Measurements from ENCODE around the gene RXRB.

DNA sequence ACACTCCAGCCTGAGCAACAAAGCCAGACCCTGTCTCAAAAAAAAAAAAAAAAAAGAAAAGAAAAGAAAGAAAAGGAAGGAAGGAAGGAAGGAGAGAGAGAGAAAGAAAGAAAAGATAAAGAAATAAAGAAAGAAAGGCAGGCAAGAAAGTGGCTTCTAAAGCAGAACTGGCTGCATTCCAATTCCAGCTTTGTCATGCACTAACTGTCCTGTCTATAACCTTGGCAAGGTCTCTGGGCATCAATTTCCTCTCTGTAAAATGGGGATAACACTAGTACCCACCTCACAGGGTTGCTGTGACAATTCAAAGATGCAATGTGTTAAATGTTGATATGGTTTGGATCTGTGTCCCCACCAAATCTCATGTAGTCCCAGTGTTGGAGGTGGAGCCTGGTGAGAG is 35.9 kb upstream of the RXRB start:
- no peak for TF ChIP-seq EZH2 (IDR thresholded peaks at IDR 0.05; ENCODE audit: low read length, missing control alignments)
- TF ChIP-seq, protein P1, sequence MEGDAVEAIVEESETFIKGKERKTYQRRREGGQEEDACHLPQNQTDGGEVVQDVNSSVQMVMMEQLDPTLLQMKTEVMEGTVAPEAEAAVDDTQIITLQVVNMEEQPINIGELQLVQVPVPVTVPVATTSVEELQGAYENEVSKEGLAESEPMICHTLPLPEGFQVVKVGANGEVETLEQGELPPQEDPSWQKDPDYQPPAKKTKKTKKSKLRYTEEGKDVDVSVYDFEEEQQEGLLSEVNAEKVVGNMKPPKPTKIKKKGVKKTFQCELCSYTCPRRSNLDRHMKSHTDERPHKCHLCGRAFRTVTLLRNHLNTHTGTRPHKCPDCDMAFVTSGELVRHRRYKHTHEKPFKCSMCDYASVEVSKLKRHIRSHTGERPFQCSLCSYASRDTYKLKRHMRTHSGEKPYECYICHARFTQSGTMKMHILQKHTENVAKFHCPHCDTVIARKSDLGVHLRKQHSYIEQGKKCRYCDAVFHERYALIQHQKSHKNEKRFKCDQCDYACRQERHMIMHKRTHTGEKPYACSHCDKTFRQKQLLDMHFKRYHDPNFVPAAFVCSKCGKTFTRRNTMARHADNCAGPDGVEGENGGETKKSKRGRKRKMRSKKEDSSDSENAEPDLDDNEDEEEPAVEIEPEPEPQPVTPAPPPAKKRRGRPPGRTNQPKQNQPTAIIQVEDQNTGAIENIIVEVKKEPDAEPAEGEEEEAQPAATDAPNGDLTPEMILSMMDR (conservative IDR thresholded peaks at IDR 0.05 in 1 of 2, IDR thresholded peaks at IDR 0.05 in 1 of 2; ENCODE audit: low read depth in 1 of 2, low read length in 2 of 2), result no peak
